Sigmoid colon (tissue), 4 donors: ENCODE results near the gene SMARCC2.

Experiments used
- CTCF ChIP-seq, 4 experiments: fragments of 450-650 bp in 3 of 4; fragments of 200-600 bp in 1 of 4; IDR thresholded peaks; one replicate each; pipeline ENCODE4 v1.5.1; 2016 to 2019; ENCODE audit warnings: antibody characterized with exemption in 4 of 4, mild to moderate bottlenecking in 3 of 4, moderate library complexity in 2 of 4
- EP300 ChIP-seq, 4 donors: sonication (generic); formaldehyde crosslinking; IDR thresholded peaks; one replicate each; pipeline ENCODE4 v1.6.1; 2017; ENCODE audit warnings: antibody characterized with exemption in 4 of 4
- POLR2A ChIP-seq, 2 donors: fragments of 450-650 bp; IDR thresholded peaks; one replicate each; pipeline ENCODE4 v1.6.1; 2016; ENCODE audit warnings: antibody characterized with exemption in 2 of 2, mild to moderate bottlenecking in 2 of 2, moderate library complexity in 2 of 2
- POLR2AphosphoS5 ChIP-seq, 4 donors: sonication (generic); formaldehyde crosslinking; IDR thresholded peaks; one replicate each; pipeline ENCODE4 v1.6.1; 2017; ENCODE audit warnings: antibody characterized with exemption in 4 of 4

- TF ChIP-seq CTCF (IDR thresholded peaks at IDR 0.05) (no peak), POLR2A (IDR thresholded peaks at IDR 0.05) (no peak), POLR2AphosphoS5 (IDR thresholded peaks at IDR 0.05) (no peak), EP300 (IDR thresholded peaks at IDR 0.05) (no peak)
Measured at GRCh38 chr12:56155256-56155845, 33.9 kb downstream of the SMARCC2 start.
